ENCODE results near the gene CTNNB1. TPM values are rescaled to one million over a fixed set of nuclear protein-coding genes. Genes with fewer than 3 reads are reported as not detected.

CTNNB1 gene
- total and polyA plus RNA-seq, 2 of the 13 experiments (the other 11 are each of a cell fraction or from before 2014, with no cell fraction given): 398 to 489 TPM

GRCh38 chr3:41164777-41165176, 34.5 kb upstream of the CTNNB1 start:
- POLR2A ChIA-PET: no interaction called here
- FAIRE-seq: no peak
- BruUV-seq (replicated peaks): no TSS peak
- intact Hi-C loops (cut with micrococcal nuclease; ENCODE audit: unreplicated experiment): no loop called here
- Histone ChIP-seq H3K79me2 (ENCODE audit: insufficient read depth, low read length) (no peaks in the 10 kb centered on the region), H3K9me3 (ENCODE audit: low read length) (no peaks in the 10 kb centered on the region), H4K20me1 (ENCODE audit: insufficient read depth, low read length) (no peaks in the 10 kb centered on the region), H3K27ac (ENCODE audit: extremely low read length, insufficient read depth, low read length) (no peak overlapping the region), H3K27me3 (ENCODE audit: control insufficient read depth in 1 of 2, insufficient read depth in 2 of 2, low read length in 2 of 2) (peaks cover 0 to 10% of the 10 kb centered on the region in 2 experiments; a peak in 2 of 5 replicates), H3K4me3 (replicated peaks in 1 of 3; ENCODE audit: insufficient read depth in 1 of 3, low read depth in 2 of 3, low read length in 3 of 3) (no peak overlapping the region), H3K4me2 (ENCODE audit: low read depth, low read length) (no peak overlapping the region), H3K4me1 (ENCODE audit: insufficient read depth, low read length) (no peaks in the 10 kb centered on the region), H3K36me3 (replicated peaks in 1 of 2; ENCODE audit: control insufficient read depth in 1 of 2, insufficient read depth in 2 of 2, low read length in 2 of 2) (no peaks in the 10 kb centered on the region), H3K9ac (ENCODE audit: insufficient read depth, low read depth, low read length) (no peak overlapping the region), H2AFZ (ENCODE audit: low read length) (no peak overlapping the region)
- TF ChIP-seq RBM39 (IDR thresholded peaks at IDR 0.05; ENCODE audit: low read depth, low read length, poor library complexity, severe bottlenecking) (no peak), ZBTB46 (CRISPR knock-in tag; IDR thresholded peaks at IDR 0.05; ENCODE audit: borderline replicate concordance) (no peak), GATA4 (IDR thresholded peaks at IDR 0.05; ENCODE audit: borderline replicate concordance, low read depth) (no peak), CBX2 (IDR thresholded peaks at IDR 0.05; ENCODE audit: low read depth, low read length) (no peak), CBX2 (CRISPR knock-in tag; IDR thresholded peaks at IDR 0.05; ENCODE audit: low read depth) (no peak), ARNTL (CRISPR knock-in tag; IDR thresholded peaks at IDR 0.05) (no peak), ZNF605 (CRISPR knock-in tag; IDR thresholded peaks at IDR 0.05) (no peak)
- DNase-seq (ENCODE audit: low spot score): no peak
- 0% methylated on average over 1 of the region's 2 CpGs for WGBS (ENCODE audit: low lambda C conversion rate)
- CTCF ChIA-PET (ENCODE audit: low intra/inter-chr PET ratio, low total read pairs): no interaction called here
- ATAC-seq: no peak
- in situ Hi-C loops (cut with HindIII; ENCODE audit: extremely low pct_ligation_motif_present, low pct_unique_long_range_greater_than_20kb): no loop called here

All from HepG2 (cell line).